ENCODE measurements around the gene SLC38A5.

- no peak for TF ChIP-seq GATA2 (CRISPR knock-in tag; IDR thresholded peaks at IDR 0.05)
- TF ChIP-seq, protein P1, sequence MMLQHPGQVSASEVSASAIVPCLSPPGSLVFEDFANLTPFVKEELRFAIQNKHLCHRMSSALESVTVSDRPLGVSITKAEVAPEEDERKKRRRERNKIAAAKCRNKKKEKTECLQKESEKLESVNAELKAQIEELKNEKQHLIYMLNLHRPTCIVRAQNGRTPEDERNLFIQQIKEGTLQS (IDR thresholded peaks at IDR 0.05): no peak
- TF ChIP-seq, protein P1 (CRISPR knock-in tag; conservative IDR thresholded peaks at IDR 0.05): no peak
- TF ChIP-seq, protein P2, sequence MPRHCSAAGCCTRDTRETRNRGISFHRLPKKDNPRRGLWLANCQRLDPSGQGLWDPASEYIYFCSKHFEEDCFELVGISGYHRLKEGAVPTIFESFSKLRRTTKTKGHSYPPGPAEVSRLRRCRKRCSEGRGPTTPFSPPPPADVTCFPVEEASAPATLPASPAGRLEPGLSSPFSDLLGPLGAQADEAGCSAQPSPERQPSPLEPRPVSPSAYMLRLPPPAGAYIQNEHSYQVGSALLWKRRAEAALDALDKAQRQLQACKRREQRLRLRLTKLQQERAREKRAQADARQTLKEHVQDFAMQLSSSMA (CRISPR knock-in tag; IDR thresholded peaks at IDR 0.05): no peak
- no peak for TF ChIP-seq ZNF76 (CRISPR knock-in tag; IDR thresholded peaks at IDR 0.05; ENCODE audit: borderline replicate concordance)
- no peak for TF ChIP-seq TAF1 (IDR thresholded peaks at IDR 0.05; ENCODE audit: control insufficient read depth, extremely low read depth, insufficient read depth, low read length, severe bottlenecking)
- no peak for TF ChIP-seq PURB (CRISPR knock-in tag; IDR thresholded peaks at IDR 0.05; ENCODE audit: low read depth)
- no peak for TF ChIP-seq CREM (IDR thresholded peaks at IDR 0.05; ENCODE audit: low read depth)
- TF ChIP-seq ELF4 (CRISPR knock-in tag; IDR thresholded peaks at IDR 0.05): no peak
- TF ChIP-seq MLX (CRISPR knock-in tag; conservative IDR thresholded peaks at IDR 0.05): no peak
Observed at GRCh38 chrX:48514126-48514806, 44.2 kb upstream of the SLC38A5 start.

Data from K562 (cell line).